Measurements from ENCODE around the gene EIF1AX.

- TF ChIP-seq CTCF (IDR thresholded peaks at IDR 0.05), result no peak
- no peak for TF ChIP-seq POLR2A (IDR thresholded peaks at IDR 0.05)
- TF ChIP-seq POLR2AphosphoS5 (IDR thresholded peaks at IDR 0.05), result no peak
These were observed 5.9 kb upstream of the EIF1AX start for GRCh38 chrX:20147561-20147960.

All from sigmoid colon (tissue), 4 donors.